ENCODE measurements around the gene RANBP9. TPM values are rescaled to one million over a fixed set of nuclear protein-coding genes. Genes with fewer than 3 reads are reported as not detected.

The RANBP9 gene
- polyA plus RNA-seq, 4 donors, result 14.1 to 27.1 (median 18.5) TPM

GRCh38 chr6:13689511-13690256 lies 22.0 kb downstream of the RANBP9 start:
- 90 to 94% (median 90%) methylated on average over 5 of the region's 5 CpGs for WGBS, 3 donors
- no peak overlapping the region for H3K27ac ChIP-seq (ENCODE audit: low read depth in 1 of 3, low read length in 2 of 3)
- no peak for DNase-seq
- H3K4me3 ChIP-seq (ENCODE audit: low read depth in 1 of 3, low read length in 3 of 3), result no peak overlapping the region
- H3K27me3 ChIP-seq (ENCODE audit: control insufficient read depth in 3 of 3, insufficient read depth in 3 of 3, low read length in 3 of 3), result no peaks in the 10 kb centered on the region
- no peaks in the 10 kb centered on the region for H3K9me3 ChIP-seq (ENCODE audit: control insufficient read depth in 2 of 2, insufficient read depth in 1 of 2, low read depth in 1 of 2, low read length in 1 of 2)
- no peaks in the 10 kb centered on the region for H3K4me1 ChIP-seq (ENCODE audit: control insufficient read depth in 3 of 3, insufficient read depth in 2 of 3, low read depth in 1 of 3, low read length in 2 of 3)
- H3K36me3 ChIP-seq (ENCODE audit: control insufficient read depth in 3 of 3, insufficient read depth in 2 of 3, low read depth in 1 of 3, low read length in 3 of 3), result peaks cover 0 to 19% (median 0%) of the 10 kb centered on the region in 3 donors
- FAIRE-seq, result no peak

GRCh38 chr6:13688692-13689196 lies 22.9 kb downstream of the RANBP9 start:
- no peaks in the 10 kb centered on the region for H3K27me3 ChIP-seq (ENCODE audit: control insufficient read depth in 3 of 3, insufficient read depth in 3 of 3, low read length in 3 of 3)
- H3K9me3 ChIP-seq (ENCODE audit: control insufficient read depth in 2 of 2, insufficient read depth in 1 of 2, low read depth in 1 of 2, low read length in 1 of 2), result no peaks in the 10 kb centered on the region
- no peaks in the 10 kb centered on the region for H3K4me1 ChIP-seq (ENCODE audit: control insufficient read depth in 3 of 3, insufficient read depth in 2 of 3, low read depth in 1 of 3, low read length in 2 of 3)
- H3K27ac ChIP-seq (ENCODE audit: low read depth in 1 of 3, low read length in 2 of 3), result no peak overlapping the region
- no peak for DNase-seq
- peaks cover 0 to 19% (median 0%) of the 10 kb centered on the region in 3 donors for H3K36me3 ChIP-seq (ENCODE audit: control insufficient read depth in 3 of 3, insufficient read depth in 2 of 3, low read depth in 1 of 3, low read length in 3 of 3)
- WGBS, 3 donors, result 96 to 98% (median 97%) methylated on average over 5 of the region's 5 CpGs
- no peak for FAIRE-seq
- H3K4me3 ChIP-seq (ENCODE audit: low read depth in 1 of 3, low read length in 3 of 3), result no peak overlapping the region

GRCh38 chr6:13687917-13688351 lies 23.7 kb downstream of the RANBP9 start:
- Histone ChIP-seq H3K4me1 (ENCODE audit: control insufficient read depth in 3 of 3, insufficient read depth in 2 of 3, low read depth in 1 of 3, low read length in 2 of 3) (no peaks in the 10 kb centered on the region), H3K9me3 (ENCODE audit: control insufficient read depth in 2 of 2, insufficient read depth in 1 of 2, low read depth in 1 of 2, low read length in 1 of 2) (no peaks in the 10 kb centered on the region), H3K27ac (ENCODE audit: low read depth in 1 of 3, low read length in 2 of 3) (no peak overlapping the region), H3K27me3 (ENCODE audit: control insufficient read depth in 3 of 3, insufficient read depth in 3 of 3, low read length in 3 of 3) (no peaks in the 10 kb centered on the region), H3K36me3 (ENCODE audit: control insufficient read depth in 3 of 3, insufficient read depth in 2 of 3, low read depth in 1 of 3, low read length in 3 of 3) (peaks cover 0 to 14% (median 0%) of the 10 kb centered on the region in 3 donors), H3K4me3 (ENCODE audit: low read depth in 1 of 3, low read length in 3 of 3) (no peak overlapping the region)
- WGBS, 3 donors, result 10 to 28% (median 18%) methylated on average over 1 of the region's 1 CpG
- DNase-seq (no peak), FAIRE-seq (no peak)

DNA sequence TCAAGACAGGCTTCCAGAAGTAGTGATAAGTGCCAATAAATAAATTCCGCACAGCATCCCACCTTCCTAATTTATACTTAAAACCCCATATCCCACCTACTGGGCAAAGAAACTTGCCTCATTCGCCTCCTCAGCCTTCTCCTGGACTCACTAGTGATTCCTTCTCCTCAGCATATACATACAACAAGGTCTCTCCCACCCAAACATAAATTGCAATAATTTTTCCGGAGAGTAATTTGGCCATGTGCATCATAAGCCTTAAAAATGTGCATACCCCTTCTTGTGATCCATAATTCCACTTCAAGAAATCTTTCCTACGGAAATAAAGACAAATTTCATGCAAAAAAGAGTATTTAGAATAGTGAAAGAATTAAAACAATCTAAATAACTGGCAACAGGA lies 26.8 kb downstream of the RANBP9 start:
- no peak overlapping the region for H3K27ac ChIP-seq (ENCODE audit: low read depth in 1 of 3, low read length in 2 of 3)
- FAIRE-seq (no peak), DNase-seq (no peak)
- WGBS, 3 donors, result 95 to 98% (median 97%) methylated on average over 4 of the region's 4 CpGs
- H3K4me3 ChIP-seq (ENCODE audit: low read depth in 1 of 3, low read length in 3 of 3), result no peak overlapping the region
- no peaks in the 10 kb centered on the region for H3K9me3 ChIP-seq (ENCODE audit: control insufficient read depth in 2 of 2, insufficient read depth in 1 of 2, low read depth in 1 of 2, low read length in 1 of 2)
- H3K27me3 ChIP-seq (ENCODE audit: control insufficient read depth in 3 of 3, insufficient read depth in 3 of 3, low read length in 3 of 3), result no peaks in the 10 kb centered on the region
- H3K4me1 ChIP-seq (ENCODE audit: control insufficient read depth in 3 of 3, insufficient read depth in 2 of 3, low read depth in 1 of 3, low read length in 2 of 3), result no peaks in the 10 kb centered on the region
- H3K36me3 ChIP-seq (ENCODE audit: control insufficient read depth in 3 of 3, insufficient read depth in 2 of 3, low read depth in 1 of 3, low read length in 3 of 3), result peaks cover 0 to 12% (median 0%) of the 10 kb centered on the region in 3 donors

DNA sequence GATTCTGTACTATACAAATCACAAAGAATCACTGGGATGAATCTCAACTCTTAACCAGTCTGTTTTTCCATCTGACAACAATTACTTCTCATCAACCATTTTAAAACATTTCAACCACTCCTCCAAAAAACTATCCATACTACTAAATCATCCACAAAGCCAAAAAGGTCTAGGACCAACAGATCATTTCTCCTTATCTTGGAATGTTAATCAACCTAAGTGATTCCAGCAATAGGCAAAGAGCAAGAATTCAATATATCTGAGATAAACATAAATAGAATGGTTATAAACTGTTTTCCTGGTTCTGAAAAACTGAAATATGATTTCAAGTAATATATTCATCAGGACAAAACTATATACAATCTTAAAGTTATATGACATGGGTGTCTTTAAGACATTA lies 28.6 kb downstream of the RANBP9 start:
- Histone ChIP-seq H3K9me3 (ENCODE audit: control insufficient read depth in 2 of 2, insufficient read depth in 1 of 2, low read depth in 1 of 2, low read length in 1 of 2) (peaks cover 0 to 3% of the 10 kb centered on the region in 2 donors), H3K36me3 (ENCODE audit: control insufficient read depth in 3 of 3, insufficient read depth in 2 of 3, low read depth in 1 of 3, low read length in 3 of 3) (peaks cover 0 to 10% (median 0%) of the 10 kb centered on the region in 3 donors), H3K27ac (ENCODE audit: low read depth in 1 of 3, low read length in 2 of 3) (no peak overlapping the region), H3K4me3 (ENCODE audit: low read depth in 1 of 3, low read length in 3 of 3) (no peak overlapping the region), H3K27me3 (ENCODE audit: control insufficient read depth in 3 of 3, insufficient read depth in 3 of 3, low read length in 3 of 3) (no peaks in the 10 kb centered on the region), H3K4me1 (ENCODE audit: control insufficient read depth in 3 of 3, insufficient read depth in 2 of 3, low read depth in 1 of 3, low read length in 2 of 3) (no peaks in the 10 kb centered on the region)
- FAIRE-seq (no peak), DNase-seq (no peak)

DNA sequence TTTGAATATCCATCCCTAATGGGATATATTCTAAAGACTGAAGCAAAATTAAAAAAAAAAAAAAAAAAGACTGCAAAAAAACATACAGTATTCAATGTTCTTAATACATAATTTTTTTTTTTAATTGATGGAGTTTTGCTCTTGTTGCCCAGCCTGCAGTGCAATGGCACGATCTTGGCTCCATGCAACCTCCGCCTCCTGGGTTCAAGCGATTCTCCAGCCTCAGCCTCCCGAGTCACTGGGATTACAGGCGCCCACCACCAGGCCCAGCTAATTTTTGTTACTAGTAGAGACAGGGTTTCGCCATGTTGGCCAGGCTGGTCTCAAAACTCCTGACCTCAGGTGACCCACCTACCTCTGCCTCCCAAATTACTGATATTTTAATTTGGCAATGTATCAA lies 29.3 kb downstream of the RANBP9 start:
- no peak overlapping the region for H3K4me3 ChIP-seq (ENCODE audit: low read depth in 1 of 3, low read length in 3 of 3)
- H3K27me3 ChIP-seq (ENCODE audit: control insufficient read depth in 3 of 3, insufficient read depth in 3 of 3, low read length in 3 of 3), result no peaks in the 10 kb centered on the region
- H3K9me3 ChIP-seq (ENCODE audit: control insufficient read depth in 2 of 2, insufficient read depth in 1 of 2, low read depth in 1 of 2, low read length in 1 of 2), result peaks cover 0 to 7% of the 10 kb centered on the region in 2 donors
- no peak overlapping the region for H3K27ac ChIP-seq (ENCODE audit: low read depth in 1 of 3, low read length in 2 of 3)
- H3K4me1 ChIP-seq (ENCODE audit: control insufficient read depth in 3 of 3, insufficient read depth in 2 of 3, low read depth in 1 of 3, low read length in 2 of 3), result peaks cover 0 to 2% (median 0%) of the 10 kb centered on the region in 3 donors
- H3K36me3 ChIP-seq (ENCODE audit: control insufficient read depth in 3 of 3, insufficient read depth in 2 of 3, low read depth in 1 of 3, low read length in 3 of 3), result peaks cover 0 to 13% (median 0%) of the 10 kb centered on the region in 3 donors
- DNase-seq, result no peak
- FAIRE-seq, result no peak
- WGBS, 3 donors, result 96 to 99% (median 98%) methylated on average over 6 of the region's 6 CpGs

DNA sequence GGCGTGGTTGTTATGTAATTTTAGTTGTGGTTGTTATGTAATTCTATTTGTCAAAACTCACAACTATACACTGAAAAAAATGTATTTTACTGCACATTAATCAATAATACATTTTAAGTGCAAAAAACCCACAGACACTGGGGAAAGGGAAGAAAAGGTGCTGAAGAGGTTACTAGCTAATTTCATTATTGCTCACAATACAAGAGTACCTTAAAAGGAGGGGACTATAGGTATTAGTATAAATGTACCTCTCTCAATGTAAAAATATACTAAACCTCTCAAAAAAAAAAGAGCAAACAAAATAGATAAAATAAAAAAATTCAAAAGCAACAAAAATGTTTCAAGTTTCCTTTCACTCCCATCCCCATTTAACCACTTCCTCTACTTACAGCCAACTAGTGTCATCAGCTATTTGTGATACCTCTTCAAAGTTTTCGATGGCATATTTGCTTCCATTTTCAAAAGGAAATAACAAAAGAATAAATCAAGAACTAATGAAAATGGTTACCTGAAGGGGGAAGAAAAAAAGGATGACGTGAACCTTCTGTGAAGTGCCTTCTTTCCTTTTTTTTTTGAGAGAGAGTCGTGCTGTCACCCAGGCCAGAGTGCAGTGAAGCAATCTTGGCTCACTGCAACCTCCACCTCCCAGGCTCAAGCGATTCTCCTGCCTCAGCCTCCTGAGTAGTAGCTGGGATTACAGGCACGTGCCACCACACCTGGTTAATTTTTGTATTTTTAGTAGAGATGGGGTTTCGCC lies 30.2 kb downstream of the RANBP9 start:
- Histone ChIP-seq H3K27me3 (ENCODE audit: control insufficient read depth in 3 of 3, insufficient read depth in 3 of 3, low read length in 3 of 3) (no peaks in the 10 kb centered on the region), H3K4me1 (ENCODE audit: control insufficient read depth in 3 of 3, insufficient read depth in 2 of 3, low read depth in 1 of 3, low read length in 2 of 3) (peaks cover 0 to 2% (median 0%) of the 10 kb centered on the region in 3 donors), H3K9me3 (ENCODE audit: control insufficient read depth in 2 of 2, insufficient read depth in 1 of 2, low read depth in 1 of 2, low read length in 1 of 2) (peaks cover 0 to 7% of the 10 kb centered on the region in 2 donors), H3K4me3 (ENCODE audit: low read depth in 1 of 3, low read length in 3 of 3) (no peak overlapping the region), H3K27ac (ENCODE audit: low read depth in 1 of 3, low read length in 2 of 3) (peak overlapping the region in 1 of 3 donors; percentile 34), H3K36me3 (ENCODE audit: control insufficient read depth in 3 of 3, insufficient read depth in 2 of 3, low read depth in 1 of 3, low read length in 3 of 3) (peaks cover 0 to 12% (median 0%) of the 10 kb centered on the region in 3 donors)
- WGBS, 3 donors, result 67 to 83% (median 69%) methylated on average over 7 of the region's 7 CpGs
- FAIRE-seq (no peak), DNase-seq (peak in 1 of 2 donors; percentile 15)

- DNase-seq (no peak), FAIRE-seq (no peak)
- peaks cover 0 to 7% of the 10 kb centered on the region in 2 donors for H3K9me3 ChIP-seq (ENCODE audit: control insufficient read depth in 2 of 2, insufficient read depth in 1 of 2, low read depth in 1 of 2, low read length in 1 of 2)
- WGBS, 3 donors, result 96 to 98% (median 97%) methylated on average over 6 of the region's 6 CpGs
- H3K27me3 ChIP-seq (ENCODE audit: control insufficient read depth in 3 of 3, insufficient read depth in 3 of 3, low read length in 3 of 3), result no peaks in the 10 kb centered on the region
- peaks cover 0 to 2% (median 0%) of the 10 kb centered on the region in 3 donors for H3K4me1 ChIP-seq (ENCODE audit: control insufficient read depth in 3 of 3, insufficient read depth in 2 of 3, low read depth in 1 of 3, low read length in 2 of 3)
- H3K4me3 ChIP-seq (ENCODE audit: low read depth in 1 of 3, low read length in 3 of 3), result no peak overlapping the region
- H3K27ac ChIP-seq (ENCODE audit: low read depth in 1 of 3, low read length in 2 of 3), result no peak overlapping the region
- peaks cover 0 to 6% (median 0%) of the 10 kb centered on the region in 3 donors for H3K36me3 ChIP-seq (ENCODE audit: control insufficient read depth in 3 of 3, insufficient read depth in 2 of 3, low read depth in 1 of 3, low read length in 3 of 3)
Observed at GRCh38 chr6:13680448-13680968, 31.1 kb downstream of the RANBP9 start.
